Activated B cell treated with CpG ODN at 0.5 μM for 24 hours (primary cell): ENCODE results near the gene PCNX4. TPM values are rescaled to one million over a fixed set of nuclear protein-coding genes. Genes with fewer than 3 reads are reported as not detected.
"Not testable (repeated sequence)": the region's sequence is repeated elsewhere in the genome, so short reads cannot be mapped to it uniquely, and the experiment has no call there.

Experiments used
- ATAC-seq: fragments of 200-7000 bp; cut with Tn5 transposase; one replicate; pipeline ENCODE4 v1.10.0; 2021; ENCODE audit warnings: low read depth, mild to moderate bottlenecking, moderate library complexity
- CTCF ChIA-PET: fragments of 350-600 bp; sonication (Branson Sonifier 250); formaldehyde crosslinking; loops from one replicate; lab custom pipeline; 2021; ENCODE audit warnings: antibody characterized with exemption; lab: Charles Lee
- POLR2A ChIA-PET: fragments of 350-600 bp; sonication (Branson Sonifier 250); formaldehyde crosslinking; loops from one replicate; lab custom pipeline; 2021; ENCODE audit warnings: antibody characterized with exemption; lab: Charles Lee
- DNase-seq: peaks from one replicate; pipeline ENCODE4 v3.0.0; 2022
- H3K27ac Mint-ChIP-seq: one replicate; pipeline ENCODE4 v1.8.0; 2020; ENCODE audit warnings: mixed read lengths
- H3K27me3 Mint-ChIP-seq: one replicate; pipeline ENCODE4 v1.8.0; 2021; ENCODE audit warnings: mixed read lengths
- H3K36me3 Mint-ChIP-seq: one replicate; pipeline ENCODE4 v1.8.0; 2021; ENCODE audit warnings: low read depth, mixed read lengths
- H3K4me1 Mint-ChIP-seq: one replicate; pipeline ENCODE4 v1.8.0; 2021; ENCODE audit warnings: mixed read lengths
- H3K4me3 Mint-ChIP-seq: one replicate; pipeline ENCODE4 v1.8.0; 2020; ENCODE audit warnings: mild to moderate bottlenecking, mixed read lengths
- H3K9me3 Mint-ChIP-seq: one replicate; pipeline ENCODE4 v1.8.0; 2020; ENCODE audit warnings: mixed read lengths
- intact Hi-C: fragments of 100-400 bp; cut with micrococcal nuclease; formaldehyde crosslinking; loops from one replicate; pipeline ENCODE4 v1.15.1; 2024
- total RNA-seq: library from RNA; stranded (reverse); gene quantifications from 2 replicates; pipeline ENCODE4 v1.2.3, GENCODE V29; 2022
- TF ChIP-seq, protein P1 (sequence below): fragments of 200-600 bp; IDR thresholded peaks from one replicate; pipeline ENCODE4 v1.8.0; 2022; ENCODE audit warnings: antibody characterized with exemption, mild to moderate bottlenecking

The PCNX4 gene
- 31.7 and 41.4 TPM in 2 replicates for total RNA-seq

DNA sequence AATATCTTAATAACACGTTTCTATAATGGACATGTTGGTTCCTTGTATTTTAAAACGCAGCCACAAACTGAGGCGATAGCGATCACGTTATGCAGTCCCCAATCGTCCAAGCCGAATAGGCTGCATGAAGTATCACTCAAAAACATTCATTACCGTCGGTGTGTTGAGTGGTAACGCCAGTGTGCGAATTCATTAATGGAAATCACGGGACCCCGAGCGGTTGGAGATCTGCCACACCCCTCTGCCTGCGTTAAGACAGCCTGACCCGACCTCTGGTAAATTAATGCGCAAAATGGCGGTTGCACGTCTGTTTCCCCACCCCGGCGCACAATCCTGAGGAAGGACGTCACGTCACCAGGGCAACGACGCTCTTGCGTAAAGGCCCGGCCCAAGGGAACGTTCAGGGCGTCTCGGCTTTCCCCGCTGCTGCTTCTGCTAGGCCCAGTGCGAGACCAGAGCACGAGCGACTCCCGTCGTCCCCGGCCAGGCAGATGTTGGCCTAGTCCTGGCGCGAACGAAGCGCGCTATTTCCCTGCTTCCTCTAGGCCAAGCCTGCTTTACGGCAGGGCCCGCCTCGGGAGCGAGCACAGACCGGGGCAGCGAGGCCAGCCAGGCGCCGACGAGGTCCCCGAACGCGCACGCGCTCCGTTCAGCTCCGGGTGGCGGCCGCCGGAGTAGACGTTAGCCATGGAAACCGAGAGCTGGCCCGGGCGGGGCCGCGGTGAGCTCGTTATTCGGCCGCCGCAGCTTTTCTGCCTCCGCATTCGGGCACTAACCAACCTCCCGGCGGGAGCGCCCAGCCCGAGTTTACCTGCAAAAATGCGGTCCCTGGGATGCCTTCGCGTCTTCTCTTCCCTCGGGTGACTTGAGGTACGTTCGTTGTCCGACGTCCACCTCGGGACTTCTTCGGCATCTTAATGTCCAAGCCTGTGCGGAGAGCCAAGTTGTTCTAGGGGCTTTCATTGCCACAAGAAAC, at the start of gene PCNX4:
Gene PCNX4 (plus strand): TSS at position 374 of the 976 bp plus-strand sequence. CDS start 15,716 bp downstream, outside the sequence.
- H3K36me3 Mint-ChIP-seq: peaks cover 10% of the 10 kb centered on the region
- peak; percentile 88 for DNase-seq
- intact Hi-C loops: loop anchor here (1.0 to 10.0 kb wide), 14 partner anchors 14 to 1663 kb away; partner anchors contain the start of genes CCDC175, DAAM1, DHRS7 and JKAMP
- ATAC-seq: peak; percentile 91
- TF ChIP-seq, protein P1, sequence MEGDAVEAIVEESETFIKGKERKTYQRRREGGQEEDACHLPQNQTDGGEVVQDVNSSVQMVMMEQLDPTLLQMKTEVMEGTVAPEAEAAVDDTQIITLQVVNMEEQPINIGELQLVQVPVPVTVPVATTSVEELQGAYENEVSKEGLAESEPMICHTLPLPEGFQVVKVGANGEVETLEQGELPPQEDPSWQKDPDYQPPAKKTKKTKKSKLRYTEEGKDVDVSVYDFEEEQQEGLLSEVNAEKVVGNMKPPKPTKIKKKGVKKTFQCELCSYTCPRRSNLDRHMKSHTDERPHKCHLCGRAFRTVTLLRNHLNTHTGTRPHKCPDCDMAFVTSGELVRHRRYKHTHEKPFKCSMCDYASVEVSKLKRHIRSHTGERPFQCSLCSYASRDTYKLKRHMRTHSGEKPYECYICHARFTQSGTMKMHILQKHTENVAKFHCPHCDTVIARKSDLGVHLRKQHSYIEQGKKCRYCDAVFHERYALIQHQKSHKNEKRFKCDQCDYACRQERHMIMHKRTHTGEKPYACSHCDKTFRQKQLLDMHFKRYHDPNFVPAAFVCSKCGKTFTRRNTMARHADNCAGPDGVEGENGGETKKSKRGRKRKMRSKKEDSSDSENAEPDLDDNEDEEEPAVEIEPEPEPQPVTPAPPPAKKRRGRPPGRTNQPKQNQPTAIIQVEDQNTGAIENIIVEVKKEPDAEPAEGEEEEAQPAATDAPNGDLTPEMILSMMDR: no peak
- ChIA-PET CTCF (interaction anchor here (1.5 to 1.6 kb wide), 2 partner anchors 73 to 90 kb away, joined by 4 to 5 read pairs; partner anchors contain the start of gene DHRS7), POLR2A (interaction anchor here (0.8 to 3.5 kb wide), 10 partner anchors 15 to 156 kb away, joined by 3 to 48 read pairs (median 6); partner anchors contain the start of genes DHRS7 and PPM1A)
- H3K4me3 Mint-ChIP-seq: peak within 1 kb of the TSS; percentile 92
- no peaks in the 10 kb centered on the region for H3K27me3 Mint-ChIP-seq
- H3K4me1 Mint-ChIP-seq: peaks cover 37% of the 10 kb centered on the region
- no peaks in the 10 kb centered on the region for H3K9me3 Mint-ChIP-seq
- H3K27ac Mint-ChIP-seq: peak within 1 kb of the TSS; percentile 96

DNA sequence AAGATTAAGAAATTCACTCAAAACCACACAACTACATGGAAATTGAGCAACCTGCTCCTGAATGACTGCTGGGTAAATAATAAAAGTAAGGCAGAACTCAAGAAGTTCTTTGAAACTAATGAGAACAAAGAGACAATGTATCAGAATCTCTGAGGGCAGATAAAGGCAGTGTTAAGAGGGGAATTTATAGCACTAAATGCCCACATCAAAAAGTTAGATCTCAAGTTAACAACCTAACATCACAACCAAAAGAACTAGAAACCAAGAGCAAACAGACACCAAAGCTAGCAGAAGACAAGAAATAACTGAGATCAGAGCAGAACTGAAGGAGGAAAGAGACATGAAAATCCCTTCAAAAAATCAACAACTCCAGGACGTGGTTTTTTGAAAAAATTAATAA, 43.7 kb upstream of the PCNX4 start:
- intact Hi-C loops, H3K4me1 Mint-ChIP-seq, H3K4me3 Mint-ChIP-seq, DNase-seq, POLR2A ChIA-PET, CTCF ChIA-PET, H3K27ac Mint-ChIP-seq, H3K36me3 Mint-ChIP-seq, ATAC-seq: not testable (repeated sequence)
- Mint-ChIP-seq H3K9me3 (peaks cover 16% of the 10 kb centered on the region), H3K27me3 (peaks cover 17% of the 10 kb centered on the region)

DNA sequence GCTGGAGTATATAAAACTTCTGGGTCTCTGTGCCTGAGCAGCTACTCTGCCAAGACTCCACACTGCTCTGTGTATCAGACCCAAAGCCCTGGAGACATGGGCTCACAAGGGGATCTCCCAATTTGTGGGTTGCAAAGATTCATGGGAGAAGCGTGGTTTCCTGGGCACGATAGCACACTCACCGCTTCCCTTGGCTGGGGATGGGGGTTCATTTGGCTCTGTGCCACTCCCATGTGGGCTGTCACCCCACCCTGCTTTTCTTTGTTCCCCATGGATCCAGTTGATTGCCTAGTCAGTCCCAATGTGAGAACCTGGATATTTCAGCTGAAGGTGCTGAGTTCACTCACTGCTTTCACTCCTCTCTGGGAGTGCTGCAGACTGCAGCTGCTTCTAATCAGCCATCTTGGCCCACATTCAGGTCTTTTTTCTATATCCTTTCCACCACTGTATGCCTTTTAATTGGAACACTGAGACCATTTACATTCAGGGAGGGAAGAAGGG, 40.0 kb upstream of the PCNX4 start:
- TF ChIP-seq, protein P1: no peak
- H3K4me3 Mint-ChIP-seq: no peak overlapping the region
- peak; percentile 31 for ATAC-seq
- CTCF ChIA-PET: no interaction called here
- H3K36me3 Mint-ChIP-seq: no peaks in the 10 kb centered on the region
- POLR2A ChIA-PET: no interaction called here
- H3K4me1 Mint-ChIP-seq: peaks cover 5% of the 10 kb centered on the region
- no peaks in the 10 kb centered on the region for H3K9me3 Mint-ChIP-seq
- H3K27me3 Mint-ChIP-seq: peaks cover 19% of the 10 kb centered on the region
- intact Hi-C loops: no loop called here
- DNase-seq: no peak
- H3K27ac Mint-ChIP-seq: no peak overlapping the region

DNA sequence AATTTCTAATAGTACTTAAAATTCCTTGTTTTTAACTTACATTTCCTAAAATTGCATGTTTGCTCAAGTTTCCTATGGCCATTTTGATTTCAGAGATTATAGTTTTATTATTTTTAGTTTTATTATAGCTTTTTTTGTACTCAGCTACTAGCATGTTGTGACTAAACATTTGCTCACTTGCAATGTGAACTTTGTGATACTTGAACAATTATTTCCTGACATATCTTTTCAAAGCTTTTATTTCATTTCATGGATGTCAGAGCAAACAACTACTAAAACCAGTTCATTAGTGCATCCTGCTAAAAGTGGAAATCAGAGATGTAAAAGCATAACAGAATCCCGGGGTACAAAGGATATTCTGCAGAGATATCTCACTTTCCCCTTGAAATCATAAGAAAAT, 33.6 kb upstream of the PCNX4 start:
- CTCF ChIA-PET: interaction anchor here (1.0 kb wide), 1 partner anchor 16 kb away, joined by 3 read pairs; no protein-coding TSS in a partner anchor
- DNase-seq (no peak), ATAC-seq (no peak)
- Mint-ChIP-seq H3K27me3 (peaks cover 17% of the 10 kb centered on the region), H3K4me3 (no peak overlapping the region), H3K36me3 (no peaks in the 10 kb centered on the region), H3K9me3 (no peaks in the 10 kb centered on the region), H3K27ac (no peak overlapping the region), H3K4me1 (no peaks in the 10 kb centered on the region)
- TF ChIP-seq, protein P1: no peak
- intact Hi-C loops: no loop called here
- POLR2A ChIA-PET: no interaction called here

DNA sequence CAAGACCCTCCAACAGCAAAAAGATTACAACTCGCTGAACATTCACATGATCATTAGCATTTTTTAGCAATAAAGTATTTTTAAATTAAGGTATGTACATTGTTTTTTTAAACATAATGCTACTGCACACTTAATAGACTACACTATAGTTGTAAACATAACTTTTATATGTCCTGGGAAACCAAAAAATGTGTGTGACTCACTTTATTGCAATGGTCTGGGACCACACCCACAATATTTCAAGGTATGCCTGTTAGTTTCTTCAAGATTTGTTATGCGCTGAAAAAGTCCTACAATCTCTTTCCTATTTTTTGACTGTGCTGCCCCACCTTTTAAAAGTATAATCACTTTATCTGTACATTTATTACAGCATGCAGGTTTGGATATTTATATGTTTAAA, 30.4 kb upstream of the PCNX4 start:
- ATAC-seq: no peak
- POLR2A ChIA-PET: no interaction called here

More for the DNA sequence above, 30.4 kb upstream of the PCNX4 start:
- intact Hi-C loops: no loop called here
- TF ChIP-seq, protein P1: no peak
- CTCF ChIA-PET: interaction anchor here (1.1 to 2.0 kb wide), 2 partner anchors 120 to 126 kb away, joined by 3 to 4 read pairs; no protein-coding TSS in a partner anchor
- H3K4me3 Mint-ChIP-seq: no peak overlapping the region
- H3K36me3 Mint-ChIP-seq: no peaks in the 10 kb centered on the region
- H3K27ac Mint-ChIP-seq: no peak overlapping the region
- DNase-seq: no peak
- H3K4me1 Mint-ChIP-seq: no peaks in the 10 kb centered on the region
- H3K9me3 Mint-ChIP-seq: no peaks in the 10 kb centered on the region
- H3K27me3 Mint-ChIP-seq: peaks cover 4% of the 10 kb centered on the region
